Suprapubic skin (tissue), 3 donors: Measurements from ENCODE around the gene RPL27A.

ENCODE experiments used
- CTCF ChIP-seq, 2 donors: fragments of 200-600 bp in 1 of 2; fragments of 450-650 bp in 1 of 2; sonication (generic) in 1 of 2; IDR thresholded peaks; one replicate each; pipeline ENCODE4 v1.5.1; 2016 to 2019; ENCODE audit warnings: antibody characterized with exemption in 2 of 2, mild to moderate bottlenecking in 1 of 2, moderate library complexity in 1 of 2
- EP300 ChIP-seq: sonication (generic); formaldehyde crosslinking; IDR thresholded peaks from one replicate; pipeline ENCODE4 v1.6.1; 2017; ENCODE audit warnings: antibody characterized with exemption
- POLR2A ChIP-seq, 2 donors: fragments of 450-650 bp; IDR thresholded peaks; one replicate each; pipeline ENCODE4 v1.6.1; 2017; ENCODE audit warnings: antibody characterized with exemption in 2 of 2, mild to moderate bottlenecking in 2 of 2, moderate library complexity in 2 of 2

DNA sequence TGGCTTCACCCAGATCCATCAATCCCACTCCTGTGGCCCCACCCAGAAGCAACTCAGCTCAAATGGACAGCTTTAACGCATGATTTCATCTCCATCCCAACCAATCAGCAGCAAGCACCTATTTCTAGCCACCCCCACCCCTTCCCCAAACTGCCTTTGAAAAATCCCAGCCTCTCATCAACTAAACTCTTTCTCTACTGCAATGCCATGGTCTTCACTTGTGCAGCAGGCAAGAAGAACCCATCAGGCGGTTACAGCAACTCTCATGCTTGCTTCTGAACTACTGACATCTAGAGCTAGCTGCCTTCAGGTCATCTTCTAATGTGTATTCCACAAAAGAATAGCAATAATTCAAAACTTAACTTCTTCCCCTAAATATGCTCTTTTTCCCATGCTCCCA lies 46.5 kb upstream of the RPL27A start:
- TF ChIP-seq EP300 = no peak
- TF ChIP-seq CTCF (IDR thresholded peaks at IDR 0.05) = no peak
- no peak for TF ChIP-seq POLR2A (IDR thresholded peaks at IDR 0.05)
